Measurements from ENCODE around the gene ATP8B3.

GRCh38 chr19:1826557-1827521 lies 14.8 kb upstream of the ATP8B3 start:
- TF ChIP-seq CTCF (IDR thresholded peaks at IDR 0.05) (no peak), MAX (IDR thresholded peaks at IDR 0.05) (no peak), REST (IDR thresholded peaks at IDR 0.05) (no peak), RFX5 (IDR thresholded peaks at IDR 0.05) (no peak), JUN (IDR thresholded peaks at IDR 0.05) (no peak)
